ENCODE data around the gene ADAMTSL1. TPM values are rescaled to one million over a fixed set of nuclear protein-coding genes. Genes with fewer than 3 reads are reported as not detected.

Gene ADAMTSL1
- polyA plus RNA-seq, 2 of the 4 experiments (the other 2 are of a cell fraction): 0.03 TPM; not detected in 1

GRCh38 chr9:18467696-18468095, 6.3 kb upstream of the ADAMTSL1 start:
- Histone ChIP-seq H3K4me1 (no peaks in the 10 kb centered on the region), H3K4me3 (no peak overlapping the region), H3K27ac (no peak overlapping the region), H3K9me3 (peaks cover 12% of the 10 kb centered on the region; the same call in 2 of the 3 replicates), H3K4me2 (no peak overlapping the region)
- FAIRE-seq: no peak
- ChIA-PET CTCF (interaction anchor here (1.0 kb wide), 1 partner anchor 26 kb away, joined by 4 read pairs; no protein-coding TSS in a partner anchor), POLR2A (no interaction called here)
- TF ChIP-seq ESRRA (IDR thresholded peaks at IDR 0.05; ENCODE audit: borderline replicate concordance, low read length) (no peak), RFX5 (IDR thresholded peaks at IDR 0.05) (no peak), ZSCAN20 (CRISPR knock-in tag; IDR thresholded peaks at IDR 0.05) (no peak), GATA3 (IDR thresholded peaks at IDR 0.05; ENCODE audit: borderline replicate concordance) (no peak), REST (IDR thresholded peaks at IDR 0.05) (no peak), HOXB5 (CRISPR knock-in tag; IDR thresholded peaks at IDR 0.05) (no peak), HEYL (CRISPR knock-in tag; IDR thresholded peaks at IDR 0.05) (no peak)
- 0% methylated on average over 1 of the region's 1 CpG for whole genome bisulfite sequencing (ENCODE audit: missing lambda C conversion rate)
- ATAC-seq: no peak
- no peak for DNase-seq (ENCODE audit: low read depth in 1 of 2, low spot score in 1 of 2)

GRCh38 chr9:18472435-18472834, 1.5 kb upstream of the ADAMTSL1 start:
- FAIRE-seq: no peak
- TF ChIP-seq PHF8 (IDR thresholded peaks at IDR 0.05; ENCODE audit: borderline replicate concordance, low read depth): no peak
- TF ChIP-seq, protein P1, sequence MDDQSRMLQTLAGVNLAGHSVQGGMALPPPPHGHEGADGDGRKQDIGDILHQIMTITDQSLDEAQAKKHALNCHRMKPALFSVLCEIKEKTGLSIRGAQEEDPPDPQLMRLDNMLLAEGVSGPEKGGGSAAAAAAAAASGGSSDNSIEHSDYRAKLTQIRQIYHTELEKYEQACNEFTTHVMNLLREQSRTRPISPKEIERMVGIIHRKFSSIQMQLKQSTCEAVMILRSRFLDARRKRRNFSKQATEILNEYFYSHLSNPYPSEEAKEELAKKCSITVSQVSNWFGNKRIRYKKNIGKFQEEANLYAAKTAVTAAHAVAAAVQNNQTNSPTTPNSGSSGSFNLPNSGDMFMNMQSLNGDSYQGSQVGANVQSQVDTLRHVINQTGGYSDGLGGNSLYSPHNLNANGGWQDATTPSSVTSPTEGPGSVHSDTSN (IDR thresholded peaks at IDR 0.05): no peak
- no peak overlapping the region for H3K27ac ChIP-seq

GRCh38 chr9:18472841-18473251, 1.1 kb upstream of the ADAMTSL1 start:
- WGBS (ENCODE audit: missing lambda C conversion rate): 13% methylated on average over 4 of the region's 4 CpGs
- POLR2A ChIA-PET: no interaction called here
- Histone ChIP-seq H3K27ac (no peak overlapping the region), H3K4me1 (no peaks in the 10 kb centered on the region), H3K9me3 (peaks cover 12% of the 10 kb centered on the region; the same call in 2 of the 3 replicates), H3K4me2 (no peak overlapping the region), H3K4me3 (no peak overlapping the region)
- FAIRE-seq: no peak
- ATAC-seq: no peak
- TF ChIP-seq, protein P2, sequence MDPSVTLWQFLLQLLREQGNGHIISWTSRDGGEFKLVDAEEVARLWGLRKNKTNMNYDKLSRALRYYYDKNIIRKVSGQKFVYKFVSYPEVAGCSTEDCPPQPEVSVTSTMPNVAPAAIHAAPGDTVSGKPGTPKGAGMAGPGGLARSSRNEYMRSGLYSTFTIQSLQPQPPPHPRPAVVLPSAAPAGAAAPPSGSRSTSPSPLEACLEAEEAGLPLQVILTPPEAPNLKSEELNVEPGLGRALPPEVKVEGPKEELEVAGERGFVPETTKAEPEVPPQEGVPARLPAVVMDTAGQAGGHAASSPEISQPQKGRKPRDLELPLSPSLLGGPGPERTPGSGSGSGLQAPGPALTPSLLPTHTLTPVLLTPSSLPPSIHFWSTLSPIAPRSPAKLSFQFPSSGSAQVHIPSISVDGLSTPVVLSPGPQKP (IDR thresholded peaks at IDR 0.05; ENCODE audit: low read depth, low read length): no peak
- TF ChIP-seq ZFP36 (IDR thresholded peaks at IDR 0.05; ENCODE audit: borderline replicate concordance, partially characterized antibody): no peak
- no peak for TF ChIP-seq ESRRA (IDR thresholded peaks at IDR 0.05; ENCODE audit: borderline replicate concordance, low read length)
- TF ChIP-seq FOSB (CRISPR knock-in tag; IDR thresholded peaks at IDR 0.05): no peak
- TF ChIP-seq TFCP2L1 (CRISPR knock-in tag; IDR thresholded peaks at IDR 0.05): no peak
- TF ChIP-seq EHF (CRISPR knock-in tag; IDR thresholded peaks at IDR 0.05): no peak
- no peak for TF ChIP-seq EP300 (IDR thresholded peaks at IDR 0.05)
- TF ChIP-seq PHF8 (IDR thresholded peaks at IDR 0.05; ENCODE audit: borderline replicate concordance, low read depth): no peak
- CTCF ChIA-PET: no interaction called here
- DNase-seq (ENCODE audit: low read depth in 1 of 2, low spot score in 1 of 2): no peak

More at GRCh38 chr9:18472435-18472834, 1.5 kb upstream of the ADAMTSL1 start:
- 3% methylated on average over 3 of the region's 3 CpGs for WGBS (ENCODE audit: missing lambda C conversion rate)
- DNase-seq (ENCODE audit: low read depth in 1 of 2, low spot score in 1 of 2): no peak
- ATAC-seq: no peak
- ChIA-PET CTCF (interaction anchor here (1.0 kb wide), 1 partner anchor 30 kb away, joined by 4 read pairs; no protein-coding TSS in a partner anchor), POLR2A (no interaction called here)
- Histone ChIP-seq H3K4me1 (no peaks in the 10 kb centered on the region), H3K4me2 (no peak overlapping the region), H3K4me3 (no peak overlapping the region), H3K9me3 (peaks cover 12% of the 10 kb centered on the region; the same call in 2 of the 3 replicates)
